Measurements from ENCODE around the gene BAAT.
"Not testable (repeated sequence)": the region's sequence is repeated elsewhere in the genome, so short reads cannot be mapped to it uniquely, and the experiment has no call there.

BAAT gene

DNA sequence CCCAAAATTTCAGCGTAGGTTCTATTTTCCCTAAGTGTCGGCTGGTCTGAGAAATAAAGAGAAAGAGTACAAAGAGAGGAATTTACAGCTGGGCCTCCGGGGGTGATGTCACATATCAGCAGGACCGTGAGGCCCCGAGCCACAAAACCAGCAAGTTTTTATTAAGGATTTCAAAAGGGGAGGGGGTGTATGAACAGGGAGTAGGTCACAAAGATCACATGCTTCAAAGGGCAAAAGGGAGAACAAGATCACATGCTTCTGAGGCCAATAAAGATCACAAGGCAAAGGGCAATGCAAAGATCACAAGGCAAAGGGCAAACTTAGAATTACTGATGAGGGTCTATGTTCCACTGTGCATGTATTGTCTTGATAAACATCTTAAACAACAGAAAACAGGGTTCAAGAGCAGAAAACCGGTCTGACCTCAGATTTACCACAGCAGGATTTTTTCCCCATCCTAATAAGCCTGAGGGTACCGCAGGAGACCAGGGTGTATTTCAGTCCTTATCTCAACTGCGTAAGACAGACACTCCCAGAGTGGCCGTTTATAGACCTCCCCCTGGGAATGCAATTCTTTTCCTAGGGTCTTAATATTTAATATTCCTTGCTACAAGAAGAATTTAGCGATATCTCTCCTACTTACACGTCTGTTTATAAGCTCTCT is at the start of gene BAAT:
TSS of gene BAAT (minus strand) at position 134 of the 664 bp plus-strand sequence. CDS start 13,602 bp downstream, outside the sequence.
- H3K4me3 ChIP-seq, H3K27ac ChIP-seq: not testable (repeated sequence)

DNA sequence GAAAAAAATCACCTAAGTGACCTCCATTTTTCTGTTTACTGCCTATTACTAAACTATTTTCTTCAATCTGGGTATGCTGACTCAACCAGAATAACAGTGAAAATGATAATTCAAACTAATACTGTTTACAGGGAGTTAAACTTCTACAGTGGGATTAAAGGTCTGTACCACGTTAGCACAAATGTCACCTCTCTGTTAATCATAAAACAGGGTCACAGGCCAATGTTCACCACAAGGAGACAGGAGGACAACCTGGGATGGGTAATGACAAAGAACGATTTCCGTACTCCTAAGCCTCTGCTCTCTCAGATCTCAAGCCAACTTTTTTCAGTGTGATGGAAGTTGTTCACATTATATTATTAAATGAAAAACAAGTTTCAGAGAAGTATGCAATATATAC is 48.4 kb upstream of the BAAT start:
- H3K4me3 ChIP-seq = no peak overlapping the region
- no peak overlapping the region for H3K27ac ChIP-seq

DNA sequence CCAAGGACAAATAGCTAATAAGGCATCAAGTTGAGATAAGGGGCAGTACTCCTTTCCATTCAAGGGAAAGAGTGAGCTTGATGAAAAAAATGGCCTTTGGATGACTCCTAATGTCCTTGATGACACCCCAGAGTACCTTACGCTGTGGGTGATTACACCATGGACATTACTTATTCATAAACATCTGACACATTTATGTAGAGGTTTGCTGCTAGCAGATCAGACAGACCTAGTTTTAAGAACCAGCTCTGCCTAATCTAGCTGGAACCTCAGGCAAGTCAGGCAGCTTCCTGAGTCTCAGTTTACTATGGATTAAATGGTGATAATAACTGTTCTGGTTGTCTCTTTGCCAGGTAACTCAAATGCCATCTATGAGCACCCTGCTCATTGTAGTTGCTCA is 47.9 kb upstream of the BAAT start:
- Histone ChIP-seq H3K27ac (no peak overlapping the region), H3K4me3 (no peak overlapping the region)

DNA sequence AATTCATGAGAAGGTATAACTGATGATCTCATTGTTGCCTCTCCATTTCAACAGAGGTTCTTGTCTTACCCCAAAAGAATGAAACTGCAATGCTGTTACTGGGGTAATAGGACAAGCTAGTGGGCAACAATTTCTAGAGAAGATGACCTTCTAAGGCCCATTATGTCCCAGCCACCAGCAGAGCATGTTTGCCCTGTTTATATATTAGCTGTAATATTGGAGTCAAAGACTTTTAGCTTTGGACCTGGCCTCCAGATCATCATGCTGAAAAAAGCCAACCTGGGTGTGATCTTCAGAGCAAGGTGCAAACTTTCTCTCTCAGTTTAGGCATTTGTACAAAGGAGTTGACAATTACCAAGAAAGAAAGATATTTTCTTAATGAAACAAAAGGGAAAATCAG is 47.4 kb upstream of the BAAT start:
- H3K4me3 ChIP-seq = no peak overlapping the region
- H3K27ac ChIP-seq = no peak overlapping the region

DNA sequence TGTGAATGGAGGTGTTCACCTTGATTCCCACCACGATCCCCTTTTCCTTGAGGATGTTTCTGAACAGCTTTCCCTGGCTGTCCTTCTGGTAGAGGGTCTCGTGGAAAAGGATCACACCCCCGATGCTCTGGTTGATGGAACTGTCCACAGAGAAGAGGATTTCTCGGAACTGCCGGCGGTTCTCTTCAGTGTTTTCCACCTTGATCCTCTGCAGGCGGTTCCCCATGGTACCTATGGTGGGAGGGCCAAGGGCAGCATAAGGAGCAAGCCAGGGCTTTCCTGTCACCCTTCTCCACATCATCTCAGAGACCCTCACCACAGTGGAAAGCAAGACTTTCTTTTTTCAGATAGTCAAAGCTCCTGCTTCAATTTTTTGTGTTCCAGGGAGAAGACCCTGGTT is 44.9 kb upstream of the BAAT start:
- H3K4me3 ChIP-seq = no peak overlapping the region
- H3K27ac ChIP-seq = no peak overlapping the region

DNA sequence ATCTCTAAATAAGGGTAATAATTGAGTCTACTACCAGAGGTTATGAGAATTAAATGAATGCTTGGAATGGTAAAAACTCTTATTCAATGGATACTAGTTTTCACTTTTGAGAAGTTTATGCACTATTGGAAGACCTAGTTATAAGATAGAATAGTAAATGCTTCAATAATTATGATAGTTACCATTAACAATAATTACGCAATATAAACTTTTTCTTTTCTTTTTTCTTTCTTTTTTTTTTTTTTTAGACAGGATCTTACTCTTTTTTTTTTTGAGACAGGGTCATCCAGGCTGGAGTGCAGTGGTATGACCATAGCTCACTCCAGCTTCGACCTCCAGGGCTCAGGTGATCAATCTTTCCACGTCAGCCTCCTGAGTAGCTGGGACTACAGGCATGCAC is 44.1 kb upstream of the BAAT start:
- Histone ChIP-seq H3K27ac (no peak overlapping the region), H3K4me3 (no peak overlapping the region)

DNA sequence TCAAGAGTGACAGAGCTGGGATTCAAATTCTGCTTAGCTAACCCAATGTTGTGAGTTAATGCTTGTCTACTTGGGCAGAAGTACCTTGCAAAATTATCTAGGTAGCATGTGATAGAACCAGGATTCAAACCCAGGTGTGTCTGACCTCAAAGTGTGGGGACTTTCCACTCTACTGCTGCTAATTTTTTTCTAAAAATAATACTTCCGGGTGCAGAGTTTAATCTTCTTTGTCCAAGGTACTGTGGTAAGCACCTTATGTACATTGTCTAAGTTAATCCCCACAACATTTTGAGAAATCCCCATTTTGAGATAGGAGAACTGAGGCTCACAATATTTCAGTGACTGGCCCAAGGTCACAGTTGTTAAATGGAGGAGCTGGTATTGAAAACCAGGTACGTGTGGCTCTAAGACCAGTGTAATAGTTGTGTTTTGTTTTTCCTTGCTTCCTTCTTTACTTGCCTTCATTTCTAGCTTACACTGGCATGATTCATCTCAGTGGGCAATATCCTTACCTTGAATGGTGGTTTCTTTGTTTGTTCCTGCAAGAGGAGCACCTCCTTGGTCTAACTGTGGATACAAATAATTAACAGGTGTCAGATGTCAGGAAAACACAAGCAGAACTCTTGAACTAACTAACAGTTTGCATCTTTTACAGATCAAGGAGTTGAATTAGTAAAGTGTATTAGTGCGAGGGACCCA is 43.3 kb upstream of the BAAT start:
- no peak overlapping the region for H3K27ac ChIP-seq

DNA sequence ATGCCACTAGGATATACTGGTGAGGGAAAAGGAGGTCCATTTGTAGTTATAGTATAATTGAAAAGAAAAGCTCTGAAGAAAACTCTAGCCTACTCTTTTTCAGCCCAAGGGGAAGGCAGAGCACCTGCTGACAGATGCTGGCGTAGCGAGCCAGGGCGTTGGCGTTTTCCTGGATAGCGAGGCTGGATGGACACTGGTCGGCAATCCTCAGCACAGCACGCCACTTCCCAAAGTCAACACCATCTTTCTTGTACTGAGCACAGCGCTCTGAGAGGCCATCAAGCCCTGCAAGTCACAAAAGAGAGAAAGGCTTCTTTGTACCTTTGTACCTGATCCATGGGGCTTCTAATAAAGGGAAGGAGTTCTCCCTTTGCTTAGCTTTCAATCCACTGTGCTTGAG is 42.6 kb upstream of the BAAT start:
- no peak overlapping the region for H3K4me3 ChIP-seq
- H3K27ac ChIP-seq = no peak overlapping the region

More for the DNA sequence above, 43.3 kb upstream of the BAAT start:
- no peak overlapping the region for H3K4me3 ChIP-seq

DNA sequence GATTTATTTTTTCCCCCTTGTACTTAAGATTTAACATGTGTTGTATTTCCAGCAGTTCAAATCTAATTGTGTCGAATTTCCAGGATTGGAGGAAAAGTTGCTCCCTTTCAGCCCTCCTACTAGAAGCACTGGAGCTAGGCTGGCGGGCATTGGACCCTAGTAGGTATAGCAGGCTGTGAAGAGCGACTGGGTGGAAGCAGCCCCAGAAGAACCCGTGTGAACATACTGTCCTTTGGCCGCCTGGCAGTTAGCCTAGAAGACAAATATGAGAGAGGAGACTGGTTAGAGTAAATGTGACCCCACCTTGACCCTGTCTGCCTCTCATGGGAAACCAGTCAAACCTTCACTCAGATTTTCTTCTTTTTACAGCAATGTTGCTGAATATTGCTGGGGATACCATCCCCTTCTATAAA is 36.9 kb upstream of the BAAT start:
- Histone ChIP-seq H3K4me3 (no peak overlapping the region), H3K27ac (no peak overlapping the region)

DNA sequence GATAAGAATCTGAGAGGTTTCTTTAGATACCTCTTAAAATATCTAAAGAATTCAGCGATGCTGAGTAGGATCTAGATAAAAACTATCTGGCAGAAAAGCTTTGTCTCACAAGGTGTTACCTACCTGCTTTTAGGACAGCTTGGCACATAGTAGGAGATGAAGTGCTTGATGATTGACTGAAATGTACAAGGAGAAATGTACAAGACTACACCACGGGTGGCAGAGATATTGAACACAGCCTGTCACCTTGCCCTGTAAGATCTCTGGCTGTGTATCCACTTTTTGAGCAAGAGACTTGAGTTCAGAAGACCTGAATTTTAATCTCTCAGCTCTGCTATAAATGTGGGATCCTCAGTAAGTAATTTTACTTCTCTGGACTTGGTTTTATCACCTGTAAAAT is 35.1 kb upstream of the BAAT start:
- no peak overlapping the region for H3K4me3 ChIP-seq

DNA sequence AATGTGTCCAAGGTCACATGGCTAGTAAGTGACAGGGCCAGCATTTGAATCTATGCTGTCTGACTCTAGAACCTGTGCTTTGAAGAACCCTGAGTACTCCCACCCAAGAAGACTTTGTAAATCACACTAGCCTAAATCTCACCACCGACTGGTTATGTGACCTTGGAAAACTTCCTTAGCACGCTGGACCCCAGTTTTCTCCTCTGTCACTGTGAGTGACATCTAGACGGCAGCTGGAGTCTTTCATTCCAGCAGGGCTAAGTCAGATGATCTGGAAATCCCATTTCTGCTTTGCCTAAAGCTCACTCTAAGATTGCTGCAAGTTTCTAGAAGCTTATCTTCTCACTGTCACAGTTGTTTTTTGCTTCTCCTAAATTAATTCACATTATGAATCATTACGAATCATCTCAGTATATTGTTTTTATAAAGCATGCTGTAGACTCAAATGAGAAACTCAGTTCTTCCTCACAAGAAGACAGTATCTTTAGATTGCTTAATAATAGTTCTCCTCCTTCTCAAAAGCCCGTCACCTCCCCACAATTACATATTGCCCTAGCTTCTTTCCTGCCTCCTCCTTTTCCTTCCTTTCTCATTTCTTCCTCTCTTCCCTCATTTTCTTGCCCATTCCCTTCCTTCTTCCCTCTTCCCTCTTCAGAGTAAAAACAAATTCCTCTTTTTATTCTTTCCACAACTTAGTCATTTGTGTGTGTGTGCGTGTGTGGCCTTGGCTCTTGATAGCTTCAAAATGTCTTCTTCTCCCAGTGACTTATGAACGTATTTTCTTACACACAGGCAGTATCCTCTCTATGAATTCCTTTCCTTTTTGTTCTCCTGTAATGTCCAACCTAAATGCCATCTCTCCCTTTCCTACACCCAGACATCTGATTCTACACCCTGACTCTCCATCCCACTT is 34.0 kb upstream of the BAAT start:
- no peak overlapping the region for H3K27ac ChIP-seq
- H3K4me3 ChIP-seq = no peak overlapping the region

More for the DNA sequence above, 35.1 kb upstream of the BAAT start:
- H3K27ac ChIP-seq = no peak overlapping the region

DNA sequence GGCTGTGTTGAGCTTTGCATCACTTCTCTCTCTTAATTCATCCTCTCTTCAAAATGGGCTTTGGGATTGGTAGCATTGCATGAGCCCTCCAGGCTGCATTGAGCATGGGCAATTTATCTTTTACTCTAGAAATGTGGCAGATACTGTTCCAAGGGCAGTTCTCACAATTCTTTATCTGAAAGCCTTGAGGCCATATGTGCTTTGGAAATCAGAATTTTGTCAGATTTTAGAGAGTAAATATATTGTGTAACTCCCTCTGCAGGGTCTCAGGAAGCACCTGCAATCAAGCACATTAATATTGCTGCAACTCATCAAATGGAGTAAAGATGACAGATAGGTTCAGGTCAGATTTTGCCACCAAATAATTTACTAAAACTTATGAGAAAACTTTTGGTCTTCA is 33.2 kb upstream of the BAAT start:
- no peak overlapping the region for H3K4me3 ChIP-seq
- H3K27ac ChIP-seq = no peak overlapping the region

DNA sequence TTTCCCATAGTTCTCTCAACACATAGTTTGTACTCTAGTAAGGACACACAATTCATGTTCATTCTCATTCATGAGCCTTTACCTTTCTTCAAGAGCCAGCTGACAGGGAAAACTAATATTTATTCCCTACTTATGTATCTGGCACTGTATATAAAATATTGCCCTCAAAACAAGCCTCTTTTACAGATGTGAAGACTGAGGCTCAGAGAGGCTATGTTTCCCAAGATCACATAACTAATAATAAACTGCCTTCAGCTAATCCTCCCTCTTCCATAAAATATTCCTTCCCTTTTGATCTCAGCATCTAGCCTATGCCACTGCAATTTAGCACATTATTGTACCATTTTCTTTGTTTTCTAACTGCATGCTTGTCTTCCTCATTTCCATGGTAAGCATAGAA is 32.6 kb upstream of the BAAT start:
- H3K27ac ChIP-seq = no peak overlapping the region
- H3K4me3 ChIP-seq = no peak overlapping the region

DNA sequence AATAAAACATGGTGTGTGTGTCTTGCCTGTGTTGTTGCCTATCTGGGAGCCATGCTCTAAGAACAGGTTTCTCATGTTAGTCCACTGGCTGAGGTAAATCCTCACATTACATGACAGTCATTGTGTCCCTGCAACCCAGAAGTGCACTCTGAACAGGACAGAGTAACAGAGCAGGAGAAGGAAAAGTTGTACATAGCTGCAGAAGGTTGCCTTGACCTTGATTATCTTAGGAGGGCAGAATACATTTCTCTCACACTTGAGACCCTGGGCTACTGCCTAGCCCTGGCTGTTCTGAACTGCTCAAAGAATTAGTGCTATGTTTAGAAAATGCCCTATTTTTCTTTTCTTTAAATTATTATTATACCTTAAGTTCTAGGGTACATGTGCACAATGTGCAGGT is 30.8 kb upstream of the BAAT start:
- Histone ChIP-seq H3K4me3 (no peak overlapping the region), H3K27ac (no peak overlapping the region)

DNA sequence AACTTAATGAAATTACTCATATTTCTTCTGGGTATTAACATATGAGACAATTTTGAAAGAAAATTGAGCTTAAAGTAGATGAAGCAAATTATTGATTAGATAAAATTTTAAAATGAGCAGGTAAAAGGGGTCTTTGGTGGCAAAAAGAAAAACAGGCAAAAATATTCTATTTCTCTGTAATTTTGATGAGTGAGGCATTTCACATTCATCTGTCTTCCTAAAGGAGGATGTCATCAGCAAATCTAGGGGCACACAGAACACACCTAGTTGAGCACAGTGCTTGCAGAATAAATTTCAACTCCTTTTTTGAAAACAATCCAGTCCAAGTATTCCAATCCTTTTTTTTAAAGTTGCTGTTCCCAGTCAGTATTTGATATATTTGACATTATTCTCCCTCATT is 30.0 kb upstream of the BAAT start:
- Histone ChIP-seq H3K27ac (no peak overlapping the region), H3K4me3 (no peak overlapping the region)

DNA sequence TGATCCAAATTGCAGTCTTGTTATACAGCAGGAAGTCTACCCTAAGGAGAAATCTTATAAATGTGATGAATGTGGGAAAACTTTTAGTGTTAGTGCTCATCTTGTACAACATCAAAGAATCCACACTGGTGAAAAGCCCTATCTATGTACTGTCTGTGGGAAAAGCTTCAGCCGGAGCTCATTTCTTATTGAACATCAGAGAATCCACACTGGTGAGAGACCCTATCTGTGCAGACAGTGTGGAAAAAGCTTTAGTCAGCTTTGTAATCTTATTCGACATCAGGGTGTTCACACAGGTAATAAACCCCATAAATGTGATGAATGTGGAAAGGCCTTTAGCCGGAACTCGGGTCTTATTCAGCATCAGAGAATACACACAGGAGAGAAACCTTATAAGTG is 24.3 kb upstream of the BAAT start:
- H3K4me3 ChIP-seq = no peak overlapping the region
- no peak overlapping the region for H3K27ac ChIP-seq

DNA sequence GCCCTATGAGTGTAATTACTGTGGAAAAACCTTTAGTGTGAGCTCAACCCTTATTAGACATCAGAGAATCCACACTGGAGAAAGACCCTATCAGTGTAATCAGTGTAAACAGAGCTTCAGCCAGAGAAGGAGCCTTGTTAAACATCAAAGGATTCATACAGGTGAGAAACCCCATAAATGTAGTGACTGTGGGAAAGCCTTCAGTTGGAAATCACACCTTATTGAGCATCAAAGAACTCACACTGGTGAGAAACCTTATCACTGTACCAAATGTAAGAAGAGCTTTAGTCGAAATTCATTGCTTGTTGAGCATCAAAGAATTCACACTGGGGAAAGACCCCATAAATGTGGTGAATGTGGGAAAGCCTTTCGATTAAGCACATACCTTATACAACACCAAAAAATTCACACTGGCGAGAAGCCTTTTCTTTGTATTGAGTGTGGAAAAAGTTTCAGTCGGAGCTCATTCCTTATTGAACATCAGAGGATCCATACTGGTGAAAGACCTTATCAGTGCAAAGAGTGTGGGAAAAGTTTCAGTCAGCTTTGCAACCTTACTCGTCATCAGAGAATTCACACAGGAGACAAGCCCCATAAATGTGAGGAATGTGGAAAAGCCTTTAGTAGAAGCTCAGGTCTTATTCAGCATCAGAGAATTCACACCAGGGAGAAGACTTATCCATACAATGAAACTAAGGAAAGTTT is 23.7 kb upstream of the BAAT start:
- Histone ChIP-seq H3K27ac (no peak overlapping the region), H3K4me3 (no peak overlapping the region)

DNA sequence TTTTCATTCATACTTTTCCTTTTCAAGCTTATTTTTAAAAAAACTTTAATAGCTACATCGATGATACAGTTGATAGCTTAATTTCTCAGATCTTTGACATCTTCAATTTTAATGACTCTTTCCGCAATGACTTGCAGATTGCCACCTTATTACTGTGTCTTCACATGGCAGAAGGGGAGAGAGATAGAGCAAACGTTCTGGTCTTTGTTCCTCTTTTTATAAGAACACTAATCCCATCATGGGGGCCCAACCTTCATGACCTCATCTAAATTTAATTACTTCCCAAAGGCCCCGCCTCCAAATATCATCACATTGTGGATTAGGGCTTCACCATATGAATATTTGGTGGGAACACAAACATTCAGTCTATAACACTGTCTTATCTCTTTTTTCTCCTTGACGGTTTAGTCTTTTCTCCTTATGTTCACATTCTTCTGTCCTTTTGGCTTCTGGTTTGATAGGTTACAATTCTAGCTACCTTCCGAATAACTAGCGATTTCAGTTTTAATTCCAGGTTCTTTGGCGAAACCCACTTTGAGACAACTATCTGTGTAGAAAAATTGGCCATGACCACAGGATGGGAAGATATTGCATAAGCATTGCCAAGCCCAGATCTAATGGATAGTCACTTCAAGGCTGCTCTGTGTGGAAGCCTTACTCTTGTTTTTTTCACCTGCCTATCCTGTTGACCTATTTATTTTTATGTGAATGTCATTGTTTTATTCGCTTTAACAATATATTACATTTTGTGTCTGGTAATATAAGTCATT is 18.9 kb upstream of the BAAT start:
- H3K27ac ChIP-seq = no peak overlapping the region
- H3K4me3 ChIP-seq = no peak overlapping the region

DNA sequence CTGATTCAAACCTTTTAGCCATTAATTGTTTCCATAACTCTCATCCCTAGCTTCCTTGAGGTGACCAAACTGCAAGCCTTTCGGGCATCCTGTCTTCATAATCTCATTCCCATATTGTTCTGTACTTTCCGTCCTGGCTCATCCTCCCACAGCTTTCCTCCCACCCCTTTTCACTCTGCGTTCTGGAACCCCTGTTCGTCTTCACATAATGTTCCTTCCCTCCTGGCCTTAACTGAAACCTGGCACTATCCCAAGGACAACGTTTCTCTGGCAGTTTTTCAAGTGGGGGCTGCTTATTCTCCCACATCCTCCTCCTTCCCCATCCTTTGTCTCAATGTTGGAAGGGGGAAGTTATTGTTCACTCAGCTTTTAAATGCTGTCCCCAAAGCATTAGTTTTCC is 15.3 kb upstream of the BAAT start:
- Histone ChIP-seq H3K4me3 (peak overlapping the region in 4 of 7 experiments; percentile 46 to 92 (median 80)), H3K27ac (peak overlapping the region in 7 of 21 experiments; percentile 12 to 96 (median 94))
